OCI-LY1 (cell line): ENCODE data around the gene C4orf46.

Experiments used
- CTCF ChIP-seq: fragments of 200-600 bp; sonication (generic), shearing (Covaris generic); IDR thresholded peaks from 2 replicates; pipeline ENCODE4 v1.5.1; 2017; ENCODE audit warnings: mild to moderate bottlenecking, antibody characterized with exemption, low read length, moderate library complexity, mixed read lengths
- EZH2 ChIP-seq: fragments of 200-600 bp; sonication (generic), shearing (Covaris generic); IDR thresholded peaks from 2 replicates; pipeline ENCODE4 v1.8.0; 2017; ENCODE audit warnings: borderline replicate concordance, mixed run types, mild to moderate bottlenecking, antibody characterized with exemption, low read length, moderate library complexity, mixed read lengths

- TF ChIP-seq CTCF (no peak), EZH2 (no peak)
Observed at GRCh38 chr4:158657291-158657690, 14.4 kb downstream of the C4orf46 start.
